Vagina (tissue), 2 donors: Measurements from ENCODE around the gene LY6G5C. TPM values are rescaled to one million over a fixed set of nuclear protein-coding genes. Genes with fewer than 3 reads are reported as not detected.

Source experiments
- DNase-seq, 2 donors: peaks; one replicate each; pipeline ENCODE4 v3.0.0-alpha.2; 2017; ENCODE audit errors: extremely low spot score in 2 of 2
- H3K27ac ChIP-seq: fragments of 200-600 bp; sonication (generic); one replicate; pipeline ENCODE4 v1.5.1; 2019
- H3K27me3 ChIP-seq: fragments of 200-600 bp; sonication (generic); one replicate; pipeline ENCODE4 v1.5.1; 2019
- H3K36me3 ChIP-seq, 2 donors: fragments of 200-600 bp; sonication (generic); one replicate each; pipeline ENCODE4 v1.5.1; 2017 to 2019
- H3K4me1 ChIP-seq: fragments of 200-600 bp; sonication (generic); one replicate; pipeline ENCODE4 v1.5.1; 2019
- H3K4me3 ChIP-seq, 2 donors: fragments of 200-600 bp; sonication (generic); 1 replicate in 1 of 2; 2 replicates in 1 of 2; pipeline ENCODE4 v1.5.1; 2016 to 2019
- H3K9me3 ChIP-seq: fragments of 200-600 bp; sonication (generic); one replicate; pipeline ENCODE4 v1.5.1; 2019
- CTCF ChIP-seq, 3 experiments: fragments of 450-650 bp in 2 of 3; fragments of 200-600 bp in 1 of 3; sonication (generic) in 1 of 3; IDR thresholded peaks; one replicate each; pipeline ENCODE4 v1.5.1; 2017 to 2019; ENCODE audit warnings: antibody characterized with exemption in 3 of 3, mild to moderate bottlenecking in 2 of 3, moderate library complexity in 2 of 3
- POLR2A ChIP-seq, 2 donors: fragments of 450-650 bp; IDR thresholded peaks; one replicate each; pipeline ENCODE4 v1.6.1; 2017; ENCODE audit warnings: antibody characterized with exemption in 2 of 2, mild to moderate bottlenecking in 2 of 2, moderate library complexity in 2 of 2
- POLR2AphosphoS5 ChIP-seq, 2 donors: sonication (generic); formaldehyde crosslinking; IDR thresholded peaks; one replicate each; pipeline ENCODE4 v1.9.0; 2017; ENCODE audit warnings: antibody characterized with exemption in 2 of 2, mild to moderate bottlenecking in 2 of 2, low read depth in 1 of 2; ENCODE audit not compliant: insufficient read depth in 1 of 2
- intact Hi-C: fragments of 100-400 bp; cut with DNase I; formaldehyde crosslinking; loops from one replicate; pipeline ENCODE4 v1.15.1; 2023
- total RNA-seq: library from RNA; depleted of rRNA; stranded (reverse); fragments of >200 nt; gene quantifications from one replicate; pipeline ENCODE4 v1.2.3, GENCODE V29; 2016

LY6G5C gene
- total RNA-seq, 1 donor from 2014 or later = 1.7 TPM

GRCh38 chr6:31663126-31663960, 17.5 kb downstream of the LY6G5C start:
- DNase-seq = no peak
- Histone ChIP-seq H3K9me3 (no peaks in the 10 kb centered on the region), H3K36me3 (peaks cover 0 to 24% of the 10 kb centered on the region in 2 donors), H3K4me1 (peaks cover 75% of the 10 kb centered on the region), H3K27me3 (no peaks in the 10 kb centered on the region), H3K27ac (peak overlapping the region; percentile 95), H3K4me3 (peak overlapping the region; percentile 79 to 95)
- intact Hi-C loops = no loop called here
- TF ChIP-seq CTCF (IDR thresholded peaks at IDR 0.05) (no peak), POLR2AphosphoS5 (IDR thresholded peaks at IDR 0.05; ENCODE audit: insufficient read depth in 1 of 2, low read depth in 1 of 2) (no peak), POLR2A (IDR thresholded peaks at IDR 0.05) (no peak)

GRCh38 chr6:31662124-31662723, 18.6 kb downstream of the LY6G5C start:
- H3K27ac ChIP-seq = peak overlapping the region; percentile 95

GRCh38 chr6:31661262-31662123, 19.4 kb downstream of the LY6G5C start:
- H3K27me3 ChIP-seq = no peaks in the 10 kb centered on the region
- H3K4me3 ChIP-seq = peak overlapping the region; percentile 60 to 87
- H3K9me3 ChIP-seq = no peaks in the 10 kb centered on the region
- no peak for DNase-seq
- peaks cover 0 to 8% of the 10 kb centered on the region in 2 donors for H3K36me3 ChIP-seq
- TF ChIP-seq POLR2AphosphoS5 (IDR thresholded peaks at IDR 0.05; ENCODE audit: insufficient read depth in 1 of 2, low read depth in 1 of 2) (no peak), POLR2A (IDR thresholded peaks at IDR 0.05) (no peak), CTCF (IDR thresholded peaks at IDR 0.05) (no peak)
- intact Hi-C loops = no loop called here
- peaks cover 65% of the 10 kb centered on the region for H3K4me1 ChIP-seq
- H3K27ac ChIP-seq = peak overlapping the region; percentile 91

More at GRCh38 chr6:31662124-31662723, 18.6 kb downstream of the LY6G5C start:
- no peak for DNase-seq
- Histone ChIP-seq H3K27me3 (no peaks in the 10 kb centered on the region), H3K4me3 (no peak overlapping the region), H3K4me1 (peaks cover 72% of the 10 kb centered on the region), H3K9me3 (no peaks in the 10 kb centered on the region), H3K36me3 (peaks cover 0 to 14% of the 10 kb centered on the region in 2 donors)
- no peak for TF ChIP-seq POLR2A (IDR thresholded peaks at IDR 0.05)
- TF ChIP-seq POLR2AphosphoS5 (IDR thresholded peaks at IDR 0.05; ENCODE audit: insufficient read depth in 1 of 2, low read depth in 1 of 2) = no peak
- TF ChIP-seq CTCF (IDR thresholded peaks at IDR 0.05) = no peak
- intact Hi-C loops = no loop called here

- no peak for DNase-seq
- peak; percentile 10 to 89 for TF ChIP-seq POLR2AphosphoS5 (IDR thresholded peaks at IDR 0.05; ENCODE audit: insufficient read depth in 1 of 2, low read depth in 1 of 2)
- TF ChIP-seq POLR2A (IDR thresholded peaks at IDR 0.05) = peak in 1 of 2 donors; percentile 77
- no peak for TF ChIP-seq CTCF (IDR thresholded peaks at IDR 0.05)
- peaks cover 0 to 8% of the 10 kb centered on the region in 2 donors for H3K36me3 ChIP-seq
- H3K9me3 ChIP-seq = no peaks in the 10 kb centered on the region
- peaks cover 63% of the 10 kb centered on the region for H3K4me1 ChIP-seq
- H3K27me3 ChIP-seq = no peaks in the 10 kb centered on the region
- peak within 1 kb of the TSS; percentile 91 for H3K27ac ChIP-seq
- peak within 1 kb of the TSS; percentile 60 to 87 for H3K4me3 ChIP-seq
- intact Hi-C loops = no loop called here
Measured at GRCh38 chr6:31660381-31661261, 20.2 kb downstream of the LY6G5C start, which contains the start of gene C6orf47. C6orf47 (minus strand) TSS chr6:31660778; CDS start chr6:31659947, 831 bp downstream.
